Osteocyte (in vitro differentiated cells): ENCODE results near the gene TMEM44. TPM values are rescaled to one million over a fixed set of nuclear protein-coding genes. Genes with fewer than 3 reads are reported as not detected.

Source experiments
- DNase-seq: peaks from one replicate; pipeline ENCODE4 v3.0.0; 2021; ENCODE audit warnings: mixed read lengths; ENCODE audit not compliant: unreplicated experiment; ENCODE audit errors: extremely low spot score
- H3K27ac Mint-ChIP-seq: one replicate; pipeline ENCODE4 v1.8.0; 2021; ENCODE audit warnings: mild to moderate bottlenecking, mixed read lengths; ENCODE audit not compliant: unreplicated experiment
- H3K27me3 Mint-ChIP-seq: one replicate; pipeline ENCODE4 v1.8.0; 2021; ENCODE audit warnings: mixed read lengths; ENCODE audit not compliant: unreplicated experiment
- H3K36me3 Mint-ChIP-seq: one replicate; pipeline ENCODE4 v1.8.0; 2021; ENCODE audit warnings: mixed read lengths; ENCODE audit not compliant: unreplicated experiment
- H3K4me1 Mint-ChIP-seq: one replicate; pipeline ENCODE4 v1.8.0; 2021; ENCODE audit warnings: mixed read lengths; ENCODE audit not compliant: unreplicated experiment
- H3K4me3 Mint-ChIP-seq: one replicate; pipeline ENCODE4 v1.8.0; 2021; ENCODE audit warnings: mild to moderate bottlenecking, moderate library complexity, mixed read lengths; ENCODE audit not compliant: unreplicated experiment
- H3K9me3 Mint-ChIP-seq: one replicate; pipeline ENCODE4 v1.8.0; 2021; ENCODE audit warnings: mixed read lengths; ENCODE audit not compliant: unreplicated experiment
- total RNA-seq: library from RNA; stranded (reverse); gene quantifications from 2 replicates; pipeline ENCODE4 v1.2.1, GENCODE V29; 2021
- TF ChIP-seq, protein P1 (sequence below): fragments of 200-600 bp; sonication (generic); IDR thresholded peaks from 2 replicates; pipeline ENCODE4 v1.5.0; 2021; ENCODE audit warnings: antibody characterized with exemption, mild to moderate bottlenecking, moderate library complexity

TMEM44 gene
- total RNA-seq, 1 donor from 2014 or later = 27.9 TPM

DNA sequence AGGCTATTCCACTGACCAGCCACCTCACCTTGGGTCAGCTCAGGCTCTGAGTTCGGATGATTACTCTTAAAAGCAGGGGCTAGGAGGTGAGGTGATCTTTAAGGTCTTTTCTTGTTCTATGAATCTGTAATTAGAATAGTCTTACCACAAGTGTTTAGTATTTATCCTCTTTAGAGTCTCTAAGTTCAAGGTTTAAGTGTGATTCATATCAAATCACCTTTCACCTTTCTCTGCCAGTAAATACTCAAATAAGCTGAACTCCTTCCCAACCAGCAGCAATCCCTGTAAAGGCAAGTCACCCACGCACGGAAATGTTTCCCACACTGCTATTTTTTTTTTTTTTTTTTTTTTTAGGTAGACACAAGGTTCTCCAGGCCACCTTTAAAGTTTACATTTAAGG lies 14.5 kb upstream of the TMEM44 start:
- TF ChIP-seq, protein P1, sequence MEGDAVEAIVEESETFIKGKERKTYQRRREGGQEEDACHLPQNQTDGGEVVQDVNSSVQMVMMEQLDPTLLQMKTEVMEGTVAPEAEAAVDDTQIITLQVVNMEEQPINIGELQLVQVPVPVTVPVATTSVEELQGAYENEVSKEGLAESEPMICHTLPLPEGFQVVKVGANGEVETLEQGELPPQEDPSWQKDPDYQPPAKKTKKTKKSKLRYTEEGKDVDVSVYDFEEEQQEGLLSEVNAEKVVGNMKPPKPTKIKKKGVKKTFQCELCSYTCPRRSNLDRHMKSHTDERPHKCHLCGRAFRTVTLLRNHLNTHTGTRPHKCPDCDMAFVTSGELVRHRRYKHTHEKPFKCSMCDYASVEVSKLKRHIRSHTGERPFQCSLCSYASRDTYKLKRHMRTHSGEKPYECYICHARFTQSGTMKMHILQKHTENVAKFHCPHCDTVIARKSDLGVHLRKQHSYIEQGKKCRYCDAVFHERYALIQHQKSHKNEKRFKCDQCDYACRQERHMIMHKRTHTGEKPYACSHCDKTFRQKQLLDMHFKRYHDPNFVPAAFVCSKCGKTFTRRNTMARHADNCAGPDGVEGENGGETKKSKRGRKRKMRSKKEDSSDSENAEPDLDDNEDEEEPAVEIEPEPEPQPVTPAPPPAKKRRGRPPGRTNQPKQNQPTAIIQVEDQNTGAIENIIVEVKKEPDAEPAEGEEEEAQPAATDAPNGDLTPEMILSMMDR = no peak
- no peaks in the 10 kb centered on the region for H3K9me3 Mint-ChIP-seq
- no peak for DNase-seq
- no peak overlapping the region for H3K4me3 Mint-ChIP-seq
- H3K4me1 Mint-ChIP-seq = no peaks in the 10 kb centered on the region
- H3K36me3 Mint-ChIP-seq = peaks cover 53% of the 10 kb centered on the region
- no peaks in the 10 kb centered on the region for H3K27me3 Mint-ChIP-seq
- H3K27ac Mint-ChIP-seq = no peak overlapping the region

DNA sequence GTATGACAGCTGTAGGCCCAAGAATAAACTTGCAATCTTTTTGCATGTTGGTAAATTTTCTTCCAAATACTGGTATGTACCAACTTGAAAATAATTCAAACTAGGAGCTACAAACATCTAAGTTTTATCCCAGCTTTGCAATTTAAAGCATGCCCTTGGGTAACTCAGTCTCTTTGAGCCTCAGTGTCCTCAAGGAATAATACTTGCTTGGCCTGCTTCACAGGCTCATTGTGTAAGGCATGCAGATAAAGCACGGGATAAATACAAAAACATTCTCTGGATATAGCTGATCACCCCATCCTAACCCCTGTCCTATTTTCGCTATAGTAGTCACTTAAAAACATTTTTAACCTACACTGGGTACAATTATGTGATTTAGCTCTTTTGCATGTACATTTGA lies 9.6 kb upstream of the TMEM44 start:
- H3K4me3 Mint-ChIP-seq = no peak overlapping the region
- TF ChIP-seq, protein P1 = no peak
- H3K4me1 Mint-ChIP-seq = peaks cover 25% of the 10 kb centered on the region
- no peak for DNase-seq
- H3K27ac Mint-ChIP-seq = no peak overlapping the region
- no peaks in the 10 kb centered on the region for H3K9me3 Mint-ChIP-seq
- H3K27me3 Mint-ChIP-seq = no peaks in the 10 kb centered on the region
- H3K36me3 Mint-ChIP-seq = peaks cover 40% of the 10 kb centered on the region

DNA sequence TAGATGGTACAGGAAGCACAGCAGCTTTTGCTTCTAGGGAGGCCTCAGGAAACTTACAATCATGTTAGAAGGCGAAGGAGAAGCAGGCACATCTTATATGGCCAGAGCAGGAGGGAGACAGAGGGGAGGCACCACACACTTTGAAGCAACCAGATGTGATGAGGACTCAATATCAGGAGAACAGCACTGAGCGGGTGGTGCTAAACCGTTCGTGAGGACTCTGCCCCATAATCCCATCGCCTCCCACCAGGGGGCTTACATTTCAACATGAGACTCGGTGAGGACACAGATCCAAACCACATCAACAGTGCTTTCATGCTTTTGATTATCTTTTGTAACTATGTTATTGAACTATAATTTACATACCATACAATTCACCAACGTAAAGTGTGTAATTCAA lies 7.6 kb upstream of the TMEM44 start:
- TF ChIP-seq, protein P1 = peak; percentile 27
- peak overlapping the region; percentile 68 for H3K4me3 Mint-ChIP-seq
- H3K27me3 Mint-ChIP-seq = no peaks in the 10 kb centered on the region
- peaks cover 31% of the 10 kb centered on the region for H3K4me1 Mint-ChIP-seq
- DNase-seq = peak; percentile 74
- H3K36me3 Mint-ChIP-seq = peaks cover 32% of the 10 kb centered on the region
- H3K9me3 Mint-ChIP-seq = no peaks in the 10 kb centered on the region
- peak overlapping the region; percentile 95 for H3K27ac Mint-ChIP-seq

DNA sequence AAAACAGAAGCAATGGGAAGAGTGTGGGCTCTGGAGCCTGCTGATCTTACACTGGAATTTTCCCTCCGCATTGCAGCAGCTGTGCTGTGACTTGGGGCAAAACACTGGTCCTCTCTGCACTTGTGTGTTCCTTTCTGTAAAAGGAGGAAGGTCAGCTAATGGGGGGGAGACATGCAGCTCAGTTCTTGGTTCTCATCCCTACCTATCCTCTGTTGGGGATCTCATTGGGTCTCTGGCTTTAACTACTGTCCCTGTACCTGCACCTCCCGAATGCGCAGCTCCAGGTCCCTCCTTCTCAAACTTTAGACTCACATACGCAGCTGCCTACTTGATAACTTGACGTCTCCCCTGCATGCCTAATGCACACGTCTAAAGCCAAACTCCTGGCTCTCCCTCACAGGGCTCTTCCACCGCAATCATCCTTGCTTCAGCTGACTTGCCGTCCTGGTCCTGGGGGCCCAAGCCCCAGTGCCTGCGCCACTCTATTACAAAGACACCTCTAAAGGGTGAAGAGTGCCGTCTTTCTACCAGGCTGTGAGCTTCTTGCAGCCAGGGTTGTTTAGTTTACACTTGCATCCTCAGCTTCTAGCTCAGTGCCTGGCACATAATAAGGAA lies 5.9 kb upstream of the TMEM44 start:
- TF ChIP-seq, protein P1 = no peak
- no peaks in the 10 kb centered on the region for H3K27me3 Mint-ChIP-seq
- H3K4me1 Mint-ChIP-seq = peaks cover 31% of the 10 kb centered on the region
- peak; percentile 57 for DNase-seq
- no peak overlapping the region for H3K4me3 Mint-ChIP-seq
- peaks cover 23% of the 10 kb centered on the region for H3K36me3 Mint-ChIP-seq
- no peak overlapping the region for H3K27ac Mint-ChIP-seq
- H3K9me3 Mint-ChIP-seq = no peaks in the 10 kb centered on the region

DNA sequence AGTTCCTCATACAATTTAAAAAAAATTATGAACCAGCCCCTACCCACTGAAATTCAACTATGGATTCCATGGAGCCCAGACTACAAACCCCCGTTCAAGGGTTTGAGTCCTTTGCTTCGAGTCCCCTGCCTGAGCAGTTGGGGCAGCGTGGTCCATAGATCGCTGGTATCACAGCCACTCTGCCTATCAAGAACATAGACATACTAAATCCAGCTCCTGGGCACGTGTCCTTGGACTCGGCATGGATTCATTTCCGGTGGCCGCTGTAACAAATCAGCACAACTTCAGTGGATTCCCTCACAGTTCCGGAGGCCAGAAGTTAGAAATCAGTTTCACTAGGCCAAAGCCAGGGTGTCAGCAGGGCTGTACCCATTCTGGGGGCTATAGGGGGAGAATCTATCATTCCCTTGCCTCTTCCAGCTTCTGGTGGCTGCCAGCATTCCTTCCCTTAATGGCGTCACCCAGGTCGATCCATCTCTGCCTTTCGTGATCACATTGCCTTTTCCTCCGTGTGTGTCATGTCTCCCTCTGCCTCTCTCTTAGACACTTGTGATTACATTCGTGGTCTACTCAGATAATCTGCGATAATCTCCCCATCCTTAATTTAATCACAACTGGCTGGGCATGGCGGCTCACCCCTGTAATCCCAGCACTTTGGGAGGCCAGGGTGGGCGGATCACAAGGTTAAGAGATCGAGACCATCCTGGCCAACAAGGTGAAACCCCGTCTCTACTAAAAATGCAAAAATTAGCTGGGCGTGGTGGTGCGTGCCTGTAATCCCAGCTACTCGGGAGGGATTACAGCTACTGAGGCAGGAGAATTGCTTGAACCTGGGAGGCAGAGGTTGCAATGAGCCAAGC lies 4.6 kb upstream of the TMEM44 start:
- Mint-ChIP-seq H3K9me3 (no peaks in the 10 kb centered on the region), H3K27me3 (no peaks in the 10 kb centered on the region), H3K4me3 (no peak overlapping the region), H3K27ac (no peak overlapping the region), H3K4me1 (peaks cover 35% of the 10 kb centered on the region), H3K36me3 (peaks cover 13% of the 10 kb centered on the region)
- peak; percentile 64 for DNase-seq
- TF ChIP-seq, protein P1 = no peak
